HFFc6 (cell line): ENCODE results near the gene IL37. TPM values are rescaled to one million over a fixed set of nuclear protein-coding genes. Genes with fewer than 3 reads are reported as not detected.

Experiments used
- DNase-seq: peaks from one replicate; pipeline ENCODE4 v3.0.0-alpha.2; 2018
- H3K27ac Mint-ChIP-seq: 2 replicates; pipeline ENCODE4 v1.8.0; 2020; ENCODE audit warnings: mild to moderate bottlenecking, mixed read lengths
- H3K27me3 Mint-ChIP-seq: 2 replicates; pipeline ENCODE4 v1.8.0; 2021; ENCODE audit warnings: mild to moderate bottlenecking, moderate library complexity, mixed read lengths; ENCODE audit not compliant: insufficient read depth
- H3K36me3 Mint-ChIP-seq: 2 replicates; pipeline ENCODE4 v1.8.0; 2021; ENCODE audit warnings: low read depth, mixed read lengths
- H3K4me1 Mint-ChIP-seq: 2 replicates; pipeline ENCODE4 v1.8.0; 2020; ENCODE audit warnings: low read depth, mixed read lengths
- H3K4me3 Mint-ChIP-seq: 2 replicates; pipeline ENCODE4 v1.8.0; 2020; ENCODE audit warnings: mild to moderate bottlenecking, moderate library complexity, mixed read lengths
- H3K9me3 Mint-ChIP-seq: 2 replicates; pipeline ENCODE4 v1.8.0; 2020; ENCODE audit warnings: mild to moderate bottlenecking, mixed read lengths
- CTCF ChIP-seq: fragments of 200-600 bp; sonication (generic); IDR thresholded peaks from 2 replicates; pipeline ENCODE4 v1.5.0; 2021; ENCODE audit warnings: antibody characterized with exemption, mild to moderate bottlenecking
- total RNA-seq, 6 experiments: library from RNA; stranded (reverse); fragmentation: NEBNext Ultra II Directional; extraction: Animal tissue kit (Norgen Biotek cat#: 25700); gene quantifications; 2 replicates in 1 of 6; 3 replicates in 5 of 6; pipeline ENCODE4 v1.2.3, GENCODE V29; 2021

The IL37 gene
- total RNA-seq, 6 experiments from 2014 or later = not detected

GRCh38 chr2:112942654-112943002 lies 31.7 kb downstream of the IL37 start:
- peak; percentile 10 for DNase-seq
- Mint-ChIP-seq H3K4me1 (peaks cover 20% of the 10 kb centered on the region), H3K9me3 (peaks cover 9% of the 10 kb centered on the region), H3K36me3 (no peaks in the 10 kb centered on the region), H3K27ac (no peak overlapping the region), H3K4me3 (no peak overlapping the region), H3K27me3 (no peaks in the 10 kb centered on the region; the same call in none of the 2 replicates)
- TF ChIP-seq CTCF = no peak

- no peak overlapping the region for H3K27ac Mint-ChIP-seq
- no peaks in the 10 kb centered on the region for H3K36me3 Mint-ChIP-seq
- peaks cover 6% of the 10 kb centered on the region for H3K27me3 Mint-ChIP-seq
- peaks cover 9% of the 10 kb centered on the region for H3K9me3 Mint-ChIP-seq
- DNase-seq = no peak
- H3K4me3 Mint-ChIP-seq = no peak overlapping the region
- no peak for TF ChIP-seq CTCF
- peaks cover 7% of the 10 kb centered on the region for H3K4me1 Mint-ChIP-seq
Observed at GRCh38 chr2:112944971-112945370, 34.0 kb downstream of the IL37 start.

- DNase-seq = no peak
- TF ChIP-seq CTCF = no peak
- peaks cover 12% of the 10 kb centered on the region for H3K27me3 Mint-ChIP-seq
- no peaks in the 10 kb centered on the region for H3K36me3 Mint-ChIP-seq
- no peak overlapping the region for H3K27ac Mint-ChIP-seq
- H3K9me3 Mint-ChIP-seq = peaks cover 9% of the 10 kb centered on the region
- H3K4me1 Mint-ChIP-seq = peaks cover 7% of the 10 kb centered on the region
- no peak overlapping the region for H3K4me3 Mint-ChIP-seq
Observed at GRCh38 chr2:112946086-112946485, 35.1 kb downstream of the IL37 start.

GRCh38 chr2:112947374-112947773 lies 36.4 kb downstream of the IL37 start:
- Mint-ChIP-seq H3K27me3 (peaks cover 21% of the 10 kb centered on the region), H3K27ac (no peak overlapping the region), H3K4me3 (no peak overlapping the region), H3K9me3 (peaks cover 9% of the 10 kb centered on the region), H3K36me3 (no peaks in the 10 kb centered on the region), H3K4me1 (peaks cover 9% of the 10 kb centered on the region)
- DNase-seq = no peak
- TF ChIP-seq CTCF = no peak

- H3K27me3 Mint-ChIP-seq = peaks cover 21% of the 10 kb centered on the region
Observed at GRCh38 chr2:112949456-112949855, 38.5 kb downstream of the IL37 start.

More at GRCh38 chr2:112949456-112949855, 38.5 kb downstream of the IL37 start:
- Mint-ChIP-seq H3K36me3 (no peaks in the 10 kb centered on the region), H3K27ac (no peak overlapping the region), H3K4me3 (no peak overlapping the region), H3K9me3 (peaks cover 8% of the 10 kb centered on the region), H3K4me1 (peaks cover 8% of the 10 kb centered on the region)
- TF ChIP-seq CTCF = no peak
- DNase-seq = no peak
